ENCODE measurements around the gene GPR62. TPM values are rescaled to one million over a fixed set of nuclear protein-coding genes. Genes with fewer than 3 reads are reported as not detected.

The GPR62 gene
- total and polyA plus RNA-seq, 2 donors (not counting 3 experiments of a cell fraction or from before 2014, with no cell fraction given) = 0.04 to 0.15 TPM

GRCh38 chr3:51929420-51930003, 25.7 kb upstream of the GPR62 start:
- no peaks in the 10 kb centered on the region for H4K20me1 ChIP-seq (replicated peaks; ENCODE audit: control insufficient read depth, extremely low read depth, insufficient read depth, low read length)
- intact Hi-C loops (cut with micrococcal nuclease) (no loop called here), dilution Hi-C loops (cut with MboI; ENCODE audit: extremely low pct_ligation_motif_present, low sequenced_read_pairs) (no loop called here)
- no peak for DNase-seq (ENCODE audit: low read depth, low spot score)
- ChIA-PET POLR2A (no interaction called here), CTCF (no interaction called here)
- H3K9me3 ChIP-seq (replicated peaks; ENCODE audit: control insufficient read depth, insufficient read depth, low read length) = no peaks in the 10 kb centered on the region
- no peaks in the 10 kb centered on the region for H3K27me3 ChIP-seq (ENCODE audit: control insufficient read depth in 2 of 2, insufficient read depth in 2 of 2, low read length in 2 of 2)
- no peaks in the 10 kb centered on the region for H3K79me2 ChIP-seq (ENCODE audit: control insufficient read depth, insufficient read depth, low read length)
- no TSS peak for BruUV-seq (replicated peaks)
- no peak overlapping the region for H2AFZ ChIP-seq (ENCODE audit: low read depth, low read length)
- no peak overlapping the region for H3K4me3 ChIP-seq (replicated peaks in 1 of 3; ENCODE audit: insufficient read depth in 1 of 3, low read depth in 1 of 3, low read length in 3 of 3)
- H3K9ac ChIP-seq (replicated peaks; ENCODE audit: extremely low read depth, insufficient read depth, low read length) = no peak overlapping the region
- peaks cover 0 to 17% of the 10 kb centered on the region in 2 experiments for H3K36me3 ChIP-seq (ENCODE audit: control insufficient read depth in 2 of 2, extremely low read depth in 1 of 2, insufficient read depth in 2 of 2, low read length in 2 of 2)
- TF ChIP-seq FOS (IDR thresholded peaks at IDR 0.05; ENCODE audit: borderline replicate concordance, insufficient read depth, low read length) (no peak), EZH2 (IDR thresholded peaks at IDR 0.05; ENCODE audit: borderline replicate concordance, low read depth, low read length, severe bottlenecking) (no peak), POLR2A (IDR thresholded peaks at IDR 0.05; ENCODE audit: low read depth, low read length) (no peak), JUN (IDR thresholded peaks at IDR 0.05; ENCODE audit: borderline replicate concordance, insufficient read depth, insufficient read length, low read depth) (no peak), MYC (IDR thresholded peaks at IDR 0.05; ENCODE audit: low read depth, low read length) (no peak), POLR2AphosphoS5 (IDR thresholded peaks at IDR 0.05; ENCODE audit: insufficient read depth, low read depth, low read length) (no peak), GATA2 (IDR thresholded peaks at IDR 0.05; ENCODE audit: insufficient read depth, insufficient read length, low read depth, low read length) (no peak)
- TF ChIP-seq, protein P1, sequence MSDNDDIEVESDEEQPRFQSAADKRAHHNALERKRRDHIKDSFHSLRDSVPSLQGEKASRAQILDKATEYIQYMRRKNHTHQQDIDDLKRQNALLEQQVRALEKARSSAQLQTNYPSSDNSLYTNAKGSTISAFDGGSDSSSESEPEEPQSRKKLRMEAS (IDR thresholded peaks at IDR 0.05; ENCODE audit: insufficient read depth, insufficient read length) = no peak
- TF ChIP-seq, protein P2, sequence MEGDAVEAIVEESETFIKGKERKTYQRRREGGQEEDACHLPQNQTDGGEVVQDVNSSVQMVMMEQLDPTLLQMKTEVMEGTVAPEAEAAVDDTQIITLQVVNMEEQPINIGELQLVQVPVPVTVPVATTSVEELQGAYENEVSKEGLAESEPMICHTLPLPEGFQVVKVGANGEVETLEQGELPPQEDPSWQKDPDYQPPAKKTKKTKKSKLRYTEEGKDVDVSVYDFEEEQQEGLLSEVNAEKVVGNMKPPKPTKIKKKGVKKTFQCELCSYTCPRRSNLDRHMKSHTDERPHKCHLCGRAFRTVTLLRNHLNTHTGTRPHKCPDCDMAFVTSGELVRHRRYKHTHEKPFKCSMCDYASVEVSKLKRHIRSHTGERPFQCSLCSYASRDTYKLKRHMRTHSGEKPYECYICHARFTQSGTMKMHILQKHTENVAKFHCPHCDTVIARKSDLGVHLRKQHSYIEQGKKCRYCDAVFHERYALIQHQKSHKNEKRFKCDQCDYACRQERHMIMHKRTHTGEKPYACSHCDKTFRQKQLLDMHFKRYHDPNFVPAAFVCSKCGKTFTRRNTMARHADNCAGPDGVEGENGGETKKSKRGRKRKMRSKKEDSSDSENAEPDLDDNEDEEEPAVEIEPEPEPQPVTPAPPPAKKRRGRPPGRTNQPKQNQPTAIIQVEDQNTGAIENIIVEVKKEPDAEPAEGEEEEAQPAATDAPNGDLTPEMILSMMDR (IDR thresholded peaks at IDR 0.05; ENCODE audit: extremely low read depth in 1 of 2, insufficient read depth in 1 of 2, low read depth in 1 of 2, low read length in 2 of 2) = no peak
- H3K4me2 ChIP-seq (ENCODE audit: insufficient read depth, low read length) = no peak overlapping the region
- no peaks in the 10 kb centered on the region for H3K4me1 ChIP-seq (ENCODE audit: control insufficient read depth, extremely low read depth, insufficient read depth, low read length)
- no peaks in the 10 kb centered on the region for H3K9me1 ChIP-seq (replicated peaks; ENCODE audit: control insufficient read depth, extremely low read depth, insufficient read depth, low read length)
- FAIRE-seq = no peak
- no peak overlapping the region for H3K27ac ChIP-seq (ENCODE audit: insufficient read depth, low read depth, low read length)

Data from endothelial cell of umbilical vein (primary cell).